ENCODE measurements around the gene GNG14. TPM values are rescaled to one million over a fixed set of nuclear protein-coding genes. Genes with fewer than 3 reads are reported as not detected.
A peak's percentile ranks its signal among the peaks of the same experiment; 100 is the strongest.
"Not testable (repeated sequence)": the region's sequence is repeated elsewhere in the genome, so short reads cannot be mapped to it uniquely, and the experiment has no call there.

The GNG14 gene
- total and polyA plus RNA-seq, 2 donors (not counting 1 experiment from before 2014, with no cell fraction given), result not detected

DNA sequence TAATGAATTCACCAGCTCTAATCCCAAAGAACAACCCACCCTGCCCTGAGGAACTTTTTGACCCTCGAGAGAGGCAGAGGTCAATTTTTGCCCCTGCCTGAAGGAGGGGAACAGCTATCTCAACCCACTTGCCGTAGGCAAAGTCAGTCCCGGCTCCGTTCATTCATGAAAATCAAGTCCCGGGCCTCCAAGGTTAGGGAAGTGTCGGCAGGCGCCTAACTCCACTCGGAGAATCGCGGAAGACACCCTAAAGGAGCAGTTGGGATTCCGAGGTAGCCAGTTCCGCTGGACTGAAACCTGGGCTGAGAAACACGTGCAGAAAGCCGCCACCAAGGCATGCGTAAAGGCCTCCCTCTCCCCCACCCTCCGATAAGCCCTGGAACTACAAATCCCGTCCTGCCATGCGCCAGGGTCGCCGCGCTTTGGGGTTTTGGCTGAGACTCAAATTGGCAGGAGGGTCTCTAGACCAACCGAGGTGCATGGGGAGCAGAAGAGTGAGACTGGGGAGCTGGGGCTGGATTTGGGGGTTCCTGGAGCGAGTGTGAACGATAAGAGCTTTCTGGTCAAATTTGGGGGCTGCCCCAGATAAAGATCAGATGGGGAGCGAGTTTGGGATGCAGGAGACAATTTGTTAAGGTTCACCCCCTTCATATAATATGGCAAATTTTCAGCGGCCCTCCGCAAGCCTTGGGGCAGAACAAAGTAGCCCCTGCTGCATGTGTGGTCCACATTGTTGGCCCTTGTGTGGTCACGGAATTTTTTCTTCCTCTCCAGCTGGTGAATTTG is 36.0 kb downstream of the GNG14 start, which contains the start of gene TNPO2:
TSS of gene TNPO2 (minus strand) at position 292 of the 786 bp plus-strand sequence. CDS start 2,955 bp downstream, outside the sequence.
- peak within 1 kb of the TSS; percentile 66 to 88 (median 76) for H3K4me3 ChIP-seq (replicated peaks in 1 of 4; ENCODE audit: control extremely low read depth in 1 of 4, insufficient read depth in 1 of 4, low read depth in 3 of 4, low read length in 4 of 4)
- H3K4me1 ChIP-seq (ENCODE audit: control insufficient read depth, extremely low read depth, insufficient read depth, low read length), result peaks cover 7% of the 10 kb centered on the region
- H3K9me3 ChIP-seq (ENCODE audit: control insufficient read depth, insufficient read depth, low read depth, low read length), result no peaks in the 10 kb centered on the region
- H3K27ac ChIP-seq (ENCODE audit: insufficient read depth, low read length), result peak within 1 kb of the TSS; percentile 84
- H3K4me2 ChIP-seq (ENCODE audit: extremely low read depth, insufficient read depth, low read length), result peak within 1 kb of the TSS; percentile 100
- H2AFZ ChIP-seq (ENCODE audit: low read length), result peak within 1 kb of the TSS; percentile 84
- peak; percentile 68 to 71 for DNase-seq (ENCODE audit: low read depth in 2 of 2)
- peaks cover 42% of the 10 kb centered on the region for H3K79me2 ChIP-seq (ENCODE audit: control insufficient read depth, insufficient read depth, low read length)
- H3K27me3 ChIP-seq (ENCODE audit: control insufficient read depth, insufficient read depth, low read length), result no peaks in the 10 kb centered on the region
- peak within 1 kb of the TSS; percentile 61 for H3K9ac ChIP-seq (ENCODE audit: insufficient read depth, low read length)
- TF ChIP-seq EZH2 (IDR thresholded peaks at IDR 0.05; ENCODE audit: low read length, missing control alignments), result no peak
- no peak for TF ChIP-seq CTCF (conservative IDR thresholded peaks at IDR 0.05 in 1 of 2, IDR thresholded peaks at IDR 0.05 in 1 of 2; ENCODE audit: low read depth in 1 of 2, low read length in 2 of 2)
- H3K36me3 ChIP-seq (ENCODE audit: control insufficient read depth, insufficient read depth, low read length), result peaks cover 7% of the 10 kb centered on the region
- H4K20me1 ChIP-seq (ENCODE audit: control insufficient read depth, extremely low read depth, insufficient read depth, low read length), result no peaks in the 10 kb centered on the region

- not testable (repeated sequence) for H3K27ac ChIP-seq (ENCODE audit: insufficient read depth, low read length); H4K20me1 ChIP-seq (ENCODE audit: control insufficient read depth, extremely low read depth, insufficient read depth, low read length); H3K9me3 ChIP-seq (ENCODE audit: control insufficient read depth, insufficient read depth, low read depth, low read length); H3K4me2 ChIP-seq (ENCODE audit: extremely low read depth, insufficient read depth, low read length); H3K4me3 ChIP-seq (replicated peaks in 1 of 4; ENCODE audit: control extremely low read depth in 1 of 4, insufficient read depth in 1 of 4, low read depth in 3 of 4, low read length in 4 of 4); H3K4me1 ChIP-seq (ENCODE audit: control insufficient read depth, extremely low read depth, insufficient read depth, low read length); H3K9ac ChIP-seq (ENCODE audit: insufficient read depth, low read length); DNase-seq (ENCODE audit: low read depth in 2 of 2); H2AFZ ChIP-seq (ENCODE audit: low read length); H3K27me3 ChIP-seq (ENCODE audit: control insufficient read depth, insufficient read depth, low read length)
- H3K36me3 ChIP-seq (ENCODE audit: control insufficient read depth, insufficient read depth, low read length), result peaks cover 14% of the 10 kb centered on the region
- peaks cover 34% of the 10 kb centered on the region for H3K79me2 ChIP-seq (ENCODE audit: control insufficient read depth, insufficient read depth, low read length)
Observed at GRCh38 chr19:12725612-12726011, 37.8 kb downstream of the GNG14 start.

DNA sequence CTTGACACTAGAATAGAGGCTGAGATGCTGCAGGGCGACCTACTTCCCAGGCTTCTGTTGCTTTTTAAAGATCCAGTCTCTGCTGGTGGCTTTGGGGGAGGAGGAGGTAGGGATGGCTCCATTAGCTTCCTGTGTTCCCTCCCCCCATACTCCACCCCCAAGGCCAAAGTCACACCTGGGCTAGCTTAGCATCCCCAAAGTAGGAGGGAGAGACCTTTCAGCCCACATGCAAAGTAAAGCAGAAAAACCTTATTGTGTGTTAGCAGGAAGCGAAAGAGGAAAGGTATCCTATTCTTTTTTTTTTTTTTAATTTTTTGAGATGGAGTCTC is 39.2 kb downstream of the GNG14 start:
- peaks cover 33% of the 10 kb centered on the region for H3K79me2 ChIP-seq (ENCODE audit: control insufficient read depth, insufficient read depth, low read length)
- no peak for TF ChIP-seq EZH2 (IDR thresholded peaks at IDR 0.05; ENCODE audit: low read length, missing control alignments)
- TF ChIP-seq CTCF (conservative IDR thresholded peaks at IDR 0.05 in 1 of 2, IDR thresholded peaks at IDR 0.05 in 1 of 2; ENCODE audit: low read depth in 1 of 2, low read length in 2 of 2), result no peak
- H3K9me3 ChIP-seq (ENCODE audit: control insufficient read depth, insufficient read depth, low read depth, low read length), result no peaks in the 10 kb centered on the region
- no peak overlapping the region for H2AFZ ChIP-seq (ENCODE audit: low read length)
- H3K4me3 ChIP-seq (replicated peaks in 1 of 4; ENCODE audit: control extremely low read depth in 1 of 4, insufficient read depth in 1 of 4, low read depth in 3 of 4, low read length in 4 of 4), result no peak overlapping the region
- no peaks in the 10 kb centered on the region for H3K27me3 ChIP-seq (ENCODE audit: control insufficient read depth, insufficient read depth, low read length)
- no peak overlapping the region for H3K4me2 ChIP-seq (ENCODE audit: extremely low read depth, insufficient read depth, low read length)
- peaks cover 3% of the 10 kb centered on the region for H3K4me1 ChIP-seq (ENCODE audit: control insufficient read depth, extremely low read depth, insufficient read depth, low read length)
- H3K9ac ChIP-seq (ENCODE audit: insufficient read depth, low read length), result no peak overlapping the region
- H3K27ac ChIP-seq (ENCODE audit: insufficient read depth, low read length), result no peak overlapping the region
- no peaks in the 10 kb centered on the region for H4K20me1 ChIP-seq (ENCODE audit: control insufficient read depth, extremely low read depth, insufficient read depth, low read length)
- H3K36me3 ChIP-seq (ENCODE audit: control insufficient read depth, insufficient read depth, low read length), result peaks cover 22% of the 10 kb centered on the region
- no peak for DNase-seq (ENCODE audit: low read depth in 2 of 2)

Measured in fibroblast of lung (primary cell).